ENCODE measurements around the gene GPBP1L1. TPM values are rescaled to one million over a fixed set of nuclear protein-coding genes. Genes with fewer than 3 reads are reported as not detected.
A peak's percentile ranks its signal among the peaks of the same experiment; 100 is the strongest.

GPBP1L1 gene
- total and polyA plus RNA-seq, 8 donors = 21.9 to 84.3 (median 53.7) TPM

DNA sequence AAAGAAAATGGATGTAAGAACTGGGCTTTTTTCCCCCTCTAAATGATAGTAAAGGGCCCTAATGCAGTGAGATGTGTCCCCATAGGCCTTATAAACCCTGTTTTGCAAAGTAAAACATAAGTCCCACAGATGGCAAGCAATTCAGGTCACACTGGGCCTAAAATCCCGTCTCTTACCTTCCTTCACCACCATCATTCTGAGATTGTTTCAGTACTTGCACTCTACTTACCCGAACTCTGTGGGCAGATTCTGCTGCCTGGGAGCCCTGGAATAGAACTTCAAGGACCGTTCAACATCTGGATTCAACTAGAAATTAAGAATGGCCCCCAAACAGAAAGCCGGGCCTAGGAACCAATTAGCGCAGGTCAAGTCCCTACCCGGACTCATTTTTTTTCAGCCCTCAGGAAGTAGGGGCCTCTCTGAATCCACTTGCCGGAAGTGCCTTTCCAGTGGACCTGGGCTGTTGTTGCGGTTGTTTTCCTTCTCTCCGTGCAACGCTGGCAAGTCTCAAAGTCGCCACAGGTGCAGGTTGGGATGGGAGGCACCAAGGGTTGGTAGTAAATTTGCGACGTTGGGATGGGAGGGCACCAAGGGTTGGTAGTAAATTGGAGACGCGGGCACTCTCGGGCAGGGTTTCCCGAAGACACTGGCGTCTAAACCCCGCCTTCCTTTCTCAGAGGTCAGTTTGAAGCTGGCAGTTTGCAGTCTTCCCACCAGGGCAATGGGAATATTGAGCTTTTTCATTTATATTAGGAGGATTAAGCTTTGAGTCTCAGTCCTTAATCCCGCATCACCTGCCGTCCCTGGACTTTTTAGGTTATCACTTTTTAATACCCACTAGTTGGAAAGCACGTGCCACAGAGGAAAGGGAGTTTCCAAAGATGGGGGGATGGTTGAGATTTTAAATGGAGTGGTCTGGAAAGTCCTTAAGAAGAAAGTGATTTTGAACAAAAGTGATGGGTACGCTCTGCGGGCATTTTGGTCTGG is 1.7 kb upstream of the GPBP1L1 start, which contains the start of gene TMEM69:
TSS of gene TMEM69 (plus strand) at position 428 of the 987 bp plus-strand sequence. CDS start 2,888 bp downstream, outside the sequence.
- no peak for FAIRE-seq
- WGBS, 2 donors = 1% methylated on average over 24 of the region's 24 CpGs
- peak within 1 kb of the TSS; percentile 47 to 97 (median 84) for H3K4me3 ChIP-seq
- H3K36me3 ChIP-seq = peaks cover 0 to 6% (median under 1%) of the 10 kb centered on the region in 3 donors
- peak; percentile 44 to 80 (median 70) for DNase-seq
- peak; percentile 61 to 74 (median 64) for ATAC-seq
- intact Hi-C loops (cut with DNase I) = no loop called here
- TF ChIP-seq, protein P1, sequence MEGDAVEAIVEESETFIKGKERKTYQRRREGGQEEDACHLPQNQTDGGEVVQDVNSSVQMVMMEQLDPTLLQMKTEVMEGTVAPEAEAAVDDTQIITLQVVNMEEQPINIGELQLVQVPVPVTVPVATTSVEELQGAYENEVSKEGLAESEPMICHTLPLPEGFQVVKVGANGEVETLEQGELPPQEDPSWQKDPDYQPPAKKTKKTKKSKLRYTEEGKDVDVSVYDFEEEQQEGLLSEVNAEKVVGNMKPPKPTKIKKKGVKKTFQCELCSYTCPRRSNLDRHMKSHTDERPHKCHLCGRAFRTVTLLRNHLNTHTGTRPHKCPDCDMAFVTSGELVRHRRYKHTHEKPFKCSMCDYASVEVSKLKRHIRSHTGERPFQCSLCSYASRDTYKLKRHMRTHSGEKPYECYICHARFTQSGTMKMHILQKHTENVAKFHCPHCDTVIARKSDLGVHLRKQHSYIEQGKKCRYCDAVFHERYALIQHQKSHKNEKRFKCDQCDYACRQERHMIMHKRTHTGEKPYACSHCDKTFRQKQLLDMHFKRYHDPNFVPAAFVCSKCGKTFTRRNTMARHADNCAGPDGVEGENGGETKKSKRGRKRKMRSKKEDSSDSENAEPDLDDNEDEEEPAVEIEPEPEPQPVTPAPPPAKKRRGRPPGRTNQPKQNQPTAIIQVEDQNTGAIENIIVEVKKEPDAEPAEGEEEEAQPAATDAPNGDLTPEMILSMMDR (IDR thresholded peaks at IDR 0.05) = peak in 1 of 4 donors; percentile 6
- H3K27ac ChIP-seq = peak within 1 kb of the TSS; percentile 90 to 98 (median 94)
- no peaks in the 10 kb centered on the region for H3K27me3 ChIP-seq
- H3K9me3 ChIP-seq = no peaks in the 10 kb centered on the region
- peaks cover 0 to 20% (median 5%) of the 10 kb centered on the region in 3 donors for H3K4me1 ChIP-seq

- TF ChIP-seq, protein P1 (IDR thresholded peaks at IDR 0.05) = no peak
- H3K27me3 ChIP-seq = no peaks in the 10 kb centered on the region
- ATAC-seq (peak; percentile 88 to 93 (median 88)), FAIRE-seq (peak; percentile 9), DNase-seq (peak; percentile 94 to 99 (median 98))
- no peaks in the 10 kb centered on the region for H3K9me3 ChIP-seq
- WGBS, 2 donors = 0% methylated on average over 44 of the region's 44 CpGs
- H3K4me3 ChIP-seq = peak overlapping the region; percentile 74 to 97 (median 89)
- peaks cover 7 to 26% (median 11%) of the 10 kb centered on the region in 3 donors for H3K4me1 ChIP-seq
- H3K27ac ChIP-seq = peak overlapping the region; percentile 90 to 98 (median 94)
- H3K36me3 ChIP-seq = peaks cover 0 to 6% (median 0%) of the 10 kb centered on the region in 3 donors
- intact Hi-C loops (cut with DNase I) = no loop called here
Observed at GRCh38 chr1:45687014-45687753, 851 bp upstream of the GPBP1L1 start.

GRCh38 chr1:45686015-45686287 is 382 bp downstream of the GPBP1L1 start:
- Histone ChIP-seq H3K4me1 (peaks cover 19 to 31% (median 21%) of the 10 kb centered on the region in 3 donors), H3K9me3 (no peaks in the 10 kb centered on the region), H3K4me3 (peak overlapping the region; percentile 74 to 97 (median 89)), H3K27me3 (no peaks in the 10 kb centered on the region), H3K36me3 (peaks cover 0 to 2% (median 0%) of the 10 kb centered on the region in 3 donors), H3K27ac (peak overlapping the region; percentile 90 to 98 (median 94))
- peak; percentile 72 to 91 (median 84) for DNase-seq
- intact Hi-C loops (cut with DNase I) = no loop called here
- 0 to 1% methylated on average over 27 of the region's 27 CpGs for WGBS, 2 donors
- FAIRE-seq = no peak
- peak; percentile 14 to 22 (median 20) for ATAC-seq
- TF ChIP-seq, protein P1 (IDR thresholded peaks at IDR 0.05) = no peak

DNA sequence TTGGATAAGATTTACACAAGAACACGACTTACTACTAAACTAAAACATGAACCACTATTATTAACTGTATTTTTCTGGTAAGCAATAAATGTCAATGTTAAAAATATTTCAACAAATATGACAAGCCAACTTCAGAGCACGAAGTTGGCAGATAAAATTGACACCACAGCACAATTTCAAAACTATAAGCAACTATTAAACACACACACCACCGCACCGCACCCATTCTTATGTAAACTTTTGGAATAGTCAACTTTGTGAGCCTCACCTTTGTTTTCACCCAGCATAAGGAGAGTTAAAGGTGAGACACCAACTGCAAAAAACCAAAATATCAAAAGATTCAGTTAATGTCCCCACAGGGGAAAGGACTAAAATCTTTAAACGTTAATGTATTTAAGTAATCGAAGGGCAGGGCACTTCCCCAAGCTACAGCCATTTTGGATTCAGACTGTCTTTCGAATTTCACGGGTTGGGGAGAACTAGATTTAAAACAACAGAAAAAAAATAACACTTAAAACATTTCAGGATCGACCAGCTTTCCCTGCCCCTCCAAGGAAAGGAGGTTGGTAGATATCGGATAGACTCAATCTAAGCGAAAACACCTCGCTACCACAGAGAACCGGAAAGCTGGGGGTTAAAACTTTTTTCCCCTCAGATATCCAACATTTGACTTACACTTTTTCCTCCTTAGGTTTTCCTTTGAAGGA is 872 bp downstream of the GPBP1L1 start:
- H3K27me3 ChIP-seq = no peaks in the 10 kb centered on the region
- no peak for ATAC-seq
- H3K27ac ChIP-seq = peak overlapping the region; percentile 90 to 98 (median 94)
- H3K4me3 ChIP-seq = peak overlapping the region; percentile 74 to 97 (median 89)
- no peaks in the 10 kb centered on the region for H3K36me3 ChIP-seq
- H3K4me1 ChIP-seq = peaks cover 21 to 36% (median 24%) of the 10 kb centered on the region in 3 donors
- TF ChIP-seq, protein P1 (IDR thresholded peaks at IDR 0.05) = no peak
- intact Hi-C loops (cut with DNase I) = no loop called here
- WGBS, 2 donors = 0% methylated on average over 13 of the region's 13 CpGs
- H3K9me3 ChIP-seq = no peaks in the 10 kb centered on the region
- no peak for DNase-seq
- FAIRE-seq = no peak

Measured in pancreas (tissue), 10 donors.